ENCODE measurements around the gene CST9L.

Gene CST9L

GRCh38 chr20:23564927-23565326, 3.4 kb downstream of the CST9L start:
- WGBS, 2 donors (ENCODE audit: extremely low coverage in 2 of 2, insufficient read length in 2 of 2, insufficient replicate concordance in 1 of 2), result no CpG with 5 or more reads among the region's 3 CpGs
- no peak overlapping the region for H3K4me2 ChIP-seq (ENCODE audit: insufficient read depth, low read length, poor library complexity, severe bottlenecking)
- H3K79me1 ChIP-seq (ENCODE audit: low read depth, low read length), result no peaks in the 10 kb centered on the region
- H3K4ac ChIP-seq (ENCODE audit: low read length), result no peak overlapping the region
- H3K23ac ChIP-seq (ENCODE audit: low read depth, low read length, poor library complexity), result no peak overlapping the region
- DNase-seq (ENCODE audit: low spot score), result no peak
- no peak overlapping the region for H3K27ac ChIP-seq (replicated peaks; ENCODE audit: low read length)
- no peak overlapping the region for H2AFZ ChIP-seq (ENCODE audit: low read length)
- H2BK15ac ChIP-seq (ENCODE audit: low read length), result no peak overlapping the region
- H4K91ac ChIP-seq (ENCODE audit: low read depth, low read length, poor library complexity), result no peak overlapping the region
- H3K9ac ChIP-seq (ENCODE audit: low read depth, low read length, poor library complexity), result no peak overlapping the region
- no peak overlapping the region for H3K4me3 ChIP-seq (ENCODE audit: low read length in 2 of 2)
- peaks cover 0 to 3% (median 0%) of the 10 kb centered on the region in 3 experiments for H3K27me3 ChIP-seq (ENCODE audit: control insufficient read depth in 3 of 3, insufficient read depth in 3 of 3, low read depth in 1 of 3, low read length in 3 of 3)
- H2BK5ac ChIP-seq (ENCODE audit: low read length), result no peak overlapping the region
- no peak overlapping the region for H2BK12ac ChIP-seq (ENCODE audit: low read length)
- H3K18ac ChIP-seq (ENCODE audit: low read length), result peak overlapping the region; percentile 40
- H2AK5ac ChIP-seq (ENCODE audit: low read depth, low read length), result no peak overlapping the region
- no peak overlapping the region for H3K14ac ChIP-seq (ENCODE audit: low read length)
- no peak overlapping the region for H2BK120ac ChIP-seq (ENCODE audit: low read depth, low read length)
- H3K36me3 ChIP-seq (replicated peaks in 1 of 2; ENCODE audit: control insufficient read depth in 2 of 2, insufficient read depth in 2 of 2, low read length in 2 of 2), result no peaks in the 10 kb centered on the region
- H3K4me1 ChIP-seq (ENCODE audit: control insufficient read depth in 2 of 2, insufficient read depth in 1 of 2, low read depth in 1 of 2, low read length in 2 of 2), result no peaks in the 10 kb centered on the region
- peaks cover 4 to 12% of the 10 kb centered on the region in 2 donors for H3K9me3 ChIP-seq (replicated peaks in 1 of 2; ENCODE audit: control insufficient read depth in 2 of 2, insufficient read depth in 1 of 2, low read depth in 1 of 2, low read length in 2 of 2)
- H4K8ac ChIP-seq (ENCODE audit: low read depth, low read length), result no peak overlapping the region

- WGBS, 2 donors (ENCODE audit: extremely low coverage in 2 of 2, insufficient read length in 2 of 2, insufficient replicate concordance in 1 of 2), result no CpG with 5 or more reads among the region's 1 CpG
- Histone ChIP-seq H2AK5ac (ENCODE audit: low read depth, low read length) (no peak overlapping the region), H2BK120ac (ENCODE audit: low read depth, low read length) (no peak overlapping the region), H3K27ac (replicated peaks; ENCODE audit: low read length) (no peak overlapping the region), H3K4me3 (ENCODE audit: low read length in 2 of 2) (no peak overlapping the region), H3K4me1 (ENCODE audit: control insufficient read depth in 2 of 2, insufficient read depth in 1 of 2, low read depth in 1 of 2, low read length in 2 of 2) (no peaks in the 10 kb centered on the region), H3K18ac (ENCODE audit: low read length) (no peak overlapping the region), H3K4me2 (ENCODE audit: insufficient read depth, low read length, poor library complexity, severe bottlenecking) (no peak overlapping the region), H3K36me3 (replicated peaks in 1 of 2; ENCODE audit: control insufficient read depth in 2 of 2, insufficient read depth in 2 of 2, low read length in 2 of 2) (no peaks in the 10 kb centered on the region), H3K79me1 (ENCODE audit: low read depth, low read length) (no peaks in the 10 kb centered on the region), H3K4ac (ENCODE audit: low read length) (no peak overlapping the region), H2BK12ac (ENCODE audit: low read length) (no peak overlapping the region), H2BK15ac (ENCODE audit: low read length) (no peak overlapping the region), H3K9me3 (replicated peaks in 1 of 2; ENCODE audit: control insufficient read depth in 2 of 2, insufficient read depth in 1 of 2, low read depth in 1 of 2, low read length in 2 of 2) (peaks cover 4 to 12% of the 10 kb centered on the region in 2 donors), H3K27me3 (ENCODE audit: control insufficient read depth in 3 of 3, insufficient read depth in 3 of 3, low read depth in 1 of 3, low read length in 3 of 3) (no peaks in the 10 kb centered on the region), H3K23ac (ENCODE audit: low read depth, low read length, poor library complexity) (no peak overlapping the region), H3K14ac (ENCODE audit: low read length) (no peak overlapping the region), H2BK5ac (ENCODE audit: low read length) (no peak overlapping the region), H4K8ac (ENCODE audit: low read depth, low read length) (no peak overlapping the region), H2AFZ (ENCODE audit: low read length) (no peak overlapping the region), H4K91ac (ENCODE audit: low read depth, low read length, poor library complexity) (no peak overlapping the region), H3K9ac (ENCODE audit: low read depth, low read length, poor library complexity) (no peak overlapping the region)
- DNase-seq (ENCODE audit: low spot score), result no peak
Observed at GRCh38 chr20:23562721-23563342, 5.5 kb downstream of the CST9L start.

GRCh38 chr20:23554401-23554800, 13.9 kb downstream of the CST9L start:
- WGBS, 2 donors (ENCODE audit: extremely low coverage in 2 of 2, insufficient read length in 2 of 2, insufficient replicate concordance in 1 of 2), result no CpG with 5 or more reads among the region's 1 CpG
- Histone ChIP-seq H3K18ac (ENCODE audit: low read length) (no peak overlapping the region), H2AFZ (ENCODE audit: low read length) (no peak overlapping the region), H3K14ac (ENCODE audit: low read length) (no peak overlapping the region), H3K4me2 (ENCODE audit: insufficient read depth, low read length, poor library complexity, severe bottlenecking) (no peak overlapping the region), H4K91ac (ENCODE audit: low read depth, low read length, poor library complexity) (no peak overlapping the region), H2BK12ac (ENCODE audit: low read length) (no peak overlapping the region), H2BK120ac (ENCODE audit: low read depth, low read length) (no peak overlapping the region), H3K9ac (ENCODE audit: low read depth, low read length, poor library complexity) (no peak overlapping the region), H2BK15ac (ENCODE audit: low read length) (no peak overlapping the region), H2AK5ac (ENCODE audit: low read depth, low read length) (no peak overlapping the region), H3K36me3 (replicated peaks in 1 of 2; ENCODE audit: control insufficient read depth in 2 of 2, insufficient read depth in 2 of 2, low read length in 2 of 2) (no peaks in the 10 kb centered on the region), H3K27me3 (ENCODE audit: control insufficient read depth in 3 of 3, insufficient read depth in 3 of 3, low read depth in 1 of 3, low read length in 3 of 3) (peaks cover 0 to 2% (median 0%) of the 10 kb centered on the region in 3 experiments), H2BK5ac (ENCODE audit: low read length) (no peak overlapping the region), H4K8ac (ENCODE audit: low read depth, low read length) (no peak overlapping the region), H3K9me3 (replicated peaks in 1 of 2; ENCODE audit: control insufficient read depth in 2 of 2, insufficient read depth in 1 of 2, low read depth in 1 of 2, low read length in 2 of 2) (no peaks in the 10 kb centered on the region), H3K4me1 (ENCODE audit: control insufficient read depth in 2 of 2, insufficient read depth in 1 of 2, low read depth in 1 of 2, low read length in 2 of 2) (no peaks in the 10 kb centered on the region), H3K4me3 (ENCODE audit: low read length in 2 of 2) (no peak overlapping the region), H3K79me1 (ENCODE audit: low read depth, low read length) (no peaks in the 10 kb centered on the region), H3K4ac (ENCODE audit: low read length) (no peak overlapping the region), H3K23ac (ENCODE audit: low read depth, low read length, poor library complexity) (no peak overlapping the region), H3K27ac (replicated peaks; ENCODE audit: low read length) (no peak overlapping the region)
- no peak for DNase-seq (ENCODE audit: low spot score)

DNA sequence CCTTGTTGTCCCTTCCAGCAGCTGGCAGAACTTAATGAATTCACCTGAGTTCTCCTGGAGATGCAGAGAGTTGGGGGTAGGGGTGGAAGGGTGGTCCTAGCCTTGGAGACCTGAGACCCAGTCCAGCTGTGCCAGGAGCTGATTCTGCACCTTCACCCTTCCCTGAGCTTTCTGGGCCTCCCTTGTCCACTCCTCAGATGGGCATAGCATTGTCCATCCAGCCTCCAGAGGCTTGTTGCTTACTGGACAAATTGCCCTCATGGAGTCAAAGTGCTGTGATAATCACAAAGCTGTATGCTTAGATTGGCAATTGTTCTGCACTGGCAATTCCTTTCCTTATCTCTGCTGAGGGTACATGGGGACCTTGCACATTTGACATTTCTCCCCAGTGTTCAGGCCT, 16.5 kb downstream of the CST9L start:
- Histone ChIP-seq H3K4me2 (ENCODE audit: insufficient read depth, low read length, poor library complexity, severe bottlenecking) (no peak overlapping the region), H3K27me3 (ENCODE audit: control insufficient read depth in 3 of 3, insufficient read depth in 3 of 3, low read depth in 1 of 3, low read length in 3 of 3) (peaks cover 0 to 15% (median 0%) of the 10 kb centered on the region in 3 experiments), H2AFZ (ENCODE audit: low read length) (no peak overlapping the region), H3K27ac (replicated peaks; ENCODE audit: low read length) (no peak overlapping the region), H3K9ac (ENCODE audit: low read depth, low read length, poor library complexity) (no peak overlapping the region), H2BK120ac (ENCODE audit: low read depth, low read length) (no peak overlapping the region), H4K8ac (ENCODE audit: low read depth, low read length) (no peak overlapping the region), H3K23ac (ENCODE audit: low read depth, low read length, poor library complexity) (no peak overlapping the region), H3K36me3 (replicated peaks in 1 of 2; ENCODE audit: control insufficient read depth in 2 of 2, insufficient read depth in 2 of 2, low read length in 2 of 2) (no peaks in the 10 kb centered on the region), H4K91ac (ENCODE audit: low read depth, low read length, poor library complexity) (no peak overlapping the region), H2BK5ac (ENCODE audit: low read length) (no peak overlapping the region), H3K4me1 (ENCODE audit: control insufficient read depth in 2 of 2, insufficient read depth in 1 of 2, low read depth in 1 of 2, low read length in 2 of 2) (no peaks in the 10 kb centered on the region), H3K79me1 (ENCODE audit: low read depth, low read length) (no peaks in the 10 kb centered on the region), H2AK5ac (ENCODE audit: low read depth, low read length) (no peak overlapping the region), H2BK12ac (ENCODE audit: low read length) (no peak overlapping the region), H3K4ac (ENCODE audit: low read length) (no peak overlapping the region), H3K18ac (ENCODE audit: low read length) (no peak overlapping the region), H3K9me3 (replicated peaks in 1 of 2; ENCODE audit: control insufficient read depth in 2 of 2, insufficient read depth in 1 of 2, low read depth in 1 of 2, low read length in 2 of 2) (no peaks in the 10 kb centered on the region), H3K4me3 (ENCODE audit: low read length in 2 of 2) (no peak overlapping the region), H2BK15ac (ENCODE audit: low read length) (no peak overlapping the region), H3K14ac (ENCODE audit: low read length) (no peak overlapping the region)
- DNase-seq (ENCODE audit: low spot score), result no peak
